ENCODE measurements around the gene NOC3L.

DNA sequence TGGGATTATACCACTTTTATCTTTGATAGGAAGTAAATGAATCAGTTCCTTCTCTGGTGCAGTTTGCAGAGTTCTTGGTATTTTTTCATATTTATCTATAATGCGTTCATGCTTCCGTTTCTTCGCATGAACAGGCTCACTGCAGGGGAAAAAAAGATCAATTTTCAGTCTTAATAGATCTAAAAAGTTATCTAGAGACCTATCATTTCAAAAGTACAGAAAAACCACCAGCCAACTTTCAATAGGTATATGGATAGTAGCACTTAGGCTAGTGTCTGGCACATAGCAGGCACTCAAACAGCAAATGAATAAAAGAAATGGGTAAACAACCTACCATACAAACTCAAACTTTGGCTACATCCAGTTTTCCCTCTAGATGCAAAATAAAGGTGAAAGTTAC is 5.5 kb downstream of the NOC3L start:
- no peak for TF ChIP-seq CTCF (conservative IDR thresholded peaks at IDR 0.05; ENCODE audit: low read length)
- no peak for TF ChIP-seq EZH2phosphoT487 (IDR thresholded peaks at IDR 0.05; ENCODE audit: borderline replicate concordance, low read depth, low read length)
